ENCODE measurements around the gene SLC22A3. TPM values are rescaled to one million over a fixed set of nuclear protein-coding genes. Genes with fewer than 3 reads are reported as not detected.
A peak's percentile ranks its signal among the peaks of the same experiment; 100 is the strongest.

Gene SLC22A3
- total and polyA plus RNA-seq, 2 of the 13 experiments (the other 11 are each of a cell fraction or from before 2014, with no cell fraction given): 12.0 to 31.5 TPM

DNA sequence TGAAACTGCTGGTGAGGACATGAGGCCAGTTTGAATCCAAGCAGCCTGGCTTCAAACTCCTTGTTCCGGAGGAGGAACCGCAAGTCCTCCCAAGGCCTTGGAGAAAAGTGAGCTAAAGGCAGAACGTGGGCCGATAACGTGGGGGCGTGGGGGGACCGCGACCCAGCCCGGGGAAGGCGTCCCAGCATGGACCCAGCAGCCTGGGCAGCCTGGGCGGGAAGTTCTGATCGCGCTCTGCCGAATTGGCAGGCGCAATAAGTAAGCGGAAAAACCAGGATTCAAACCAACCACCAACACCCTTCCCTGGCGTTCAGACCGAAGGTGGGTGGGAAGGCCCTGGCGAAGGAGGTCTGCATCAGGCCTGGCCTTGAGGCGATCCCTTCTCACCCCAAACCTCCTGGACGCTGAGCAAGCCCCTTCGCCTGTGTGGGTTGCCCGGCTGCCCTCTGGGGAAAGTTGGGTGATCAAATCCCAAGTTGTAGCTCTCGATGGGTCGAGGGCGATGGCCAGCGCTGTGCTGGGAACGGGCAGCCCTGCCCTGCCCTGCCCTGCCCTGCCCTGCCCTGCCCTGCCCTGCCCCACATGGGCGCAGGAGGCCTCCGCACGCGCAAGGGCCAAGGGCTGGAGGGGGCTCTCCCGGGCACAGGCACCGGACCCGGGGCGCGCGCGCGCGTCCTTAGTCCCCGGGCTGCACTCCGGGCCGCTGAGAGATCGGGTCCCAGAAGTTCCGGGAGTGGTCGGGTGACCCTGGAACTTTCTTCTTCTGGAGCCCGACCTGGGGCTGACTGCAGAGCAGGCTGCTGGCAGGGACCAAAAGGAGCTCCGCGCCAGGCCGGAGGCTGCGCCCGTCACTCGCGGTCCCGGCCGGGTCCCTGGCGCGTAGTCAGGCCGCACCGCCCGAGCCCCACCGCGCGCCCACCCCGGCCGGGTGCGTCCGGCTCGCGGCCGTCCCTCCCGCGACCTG is 637 bp upstream of the SLC22A3 start (continued):
- TF ChIP-seq, protein P1, sequence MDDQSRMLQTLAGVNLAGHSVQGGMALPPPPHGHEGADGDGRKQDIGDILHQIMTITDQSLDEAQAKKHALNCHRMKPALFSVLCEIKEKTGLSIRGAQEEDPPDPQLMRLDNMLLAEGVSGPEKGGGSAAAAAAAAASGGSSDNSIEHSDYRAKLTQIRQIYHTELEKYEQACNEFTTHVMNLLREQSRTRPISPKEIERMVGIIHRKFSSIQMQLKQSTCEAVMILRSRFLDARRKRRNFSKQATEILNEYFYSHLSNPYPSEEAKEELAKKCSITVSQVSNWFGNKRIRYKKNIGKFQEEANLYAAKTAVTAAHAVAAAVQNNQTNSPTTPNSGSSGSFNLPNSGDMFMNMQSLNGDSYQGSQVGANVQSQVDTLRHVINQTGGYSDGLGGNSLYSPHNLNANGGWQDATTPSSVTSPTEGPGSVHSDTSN (CRISPR knock-in tag; IDR thresholded peaks at IDR 0.05; ENCODE audit: borderline replicate concordance): no peak
- TF ChIP-seq RARG (CRISPR knock-in tag; IDR thresholded peaks at IDR 0.05; ENCODE audit: low read depth) (no peak), AGO1 (IDR thresholded peaks at IDR 0.05; ENCODE audit: low read depth, low read length, poor library complexity, severe bottlenecking) (no peak), ZNF30 (CRISPR knock-in tag; IDR thresholded peaks at IDR 0.05) (0 out of 2 replicates have a peak, but pooled peaks have one; percentile 28), ZNF772 (CRISPR knock-in tag; IDR thresholded peaks at IDR 0.05) (no peak; the same call in 1 of the 2 replicates), AGO2 (optimal IDR thresholded peaks at IDR 0.05; ENCODE audit: low read depth, low read length) (peak; percentile 10), SIN3B (IDR thresholded peaks at IDR 0.05; ENCODE audit: low read length) (no peak), NPAS2 (CRISPR knock-in tag; IDR thresholded peaks at IDR 0.05; ENCODE audit: borderline replicate concordance) (peak; percentile 67; the same call in 1 of the 2 replicates), ZNF652 (CRISPR knock-in tag; IDR thresholded peaks at IDR 0.05; ENCODE audit: borderline replicate concordance, low read depth) (no peak), ZNF552 (CRISPR knock-in tag; IDR thresholded peaks at IDR 0.05; ENCODE audit: borderline replicate concordance) (no peak), NRL (CRISPR knock-in tag; IDR thresholded peaks at IDR 0.05; ENCODE audit: borderline replicate concordance) (peak; percentile 70), ZNF567 (CRISPR knock-in tag; IDR thresholded peaks at IDR 0.05; ENCODE audit: borderline replicate concordance) (no peak), ZNF713 (CRISPR knock-in tag; IDR thresholded peaks at IDR 0.05) (no peak), SALL2 (CRISPR knock-in tag; IDR thresholded peaks at IDR 0.05) (no peak), SIX4 (CRISPR knock-in tag; IDR thresholded peaks at IDR 0.05) (no peak), PCBP2 (optimal IDR thresholded peaks at IDR 0.05; ENCODE audit: low read depth, low read length, poor library complexity, severe bottlenecking) (no peak), SRSF1 (optimal IDR thresholded peaks at IDR 0.05; ENCODE audit: low read depth, low read length) (no peak), MIER2 (CRISPR knock-in tag; IDR thresholded peaks at IDR 0.05) (no peak), KMT2B (CRISPR knock-in tag; IDR thresholded peaks at IDR 0.05) (no peak)
- TF ChIP-seq, protein P2, sequence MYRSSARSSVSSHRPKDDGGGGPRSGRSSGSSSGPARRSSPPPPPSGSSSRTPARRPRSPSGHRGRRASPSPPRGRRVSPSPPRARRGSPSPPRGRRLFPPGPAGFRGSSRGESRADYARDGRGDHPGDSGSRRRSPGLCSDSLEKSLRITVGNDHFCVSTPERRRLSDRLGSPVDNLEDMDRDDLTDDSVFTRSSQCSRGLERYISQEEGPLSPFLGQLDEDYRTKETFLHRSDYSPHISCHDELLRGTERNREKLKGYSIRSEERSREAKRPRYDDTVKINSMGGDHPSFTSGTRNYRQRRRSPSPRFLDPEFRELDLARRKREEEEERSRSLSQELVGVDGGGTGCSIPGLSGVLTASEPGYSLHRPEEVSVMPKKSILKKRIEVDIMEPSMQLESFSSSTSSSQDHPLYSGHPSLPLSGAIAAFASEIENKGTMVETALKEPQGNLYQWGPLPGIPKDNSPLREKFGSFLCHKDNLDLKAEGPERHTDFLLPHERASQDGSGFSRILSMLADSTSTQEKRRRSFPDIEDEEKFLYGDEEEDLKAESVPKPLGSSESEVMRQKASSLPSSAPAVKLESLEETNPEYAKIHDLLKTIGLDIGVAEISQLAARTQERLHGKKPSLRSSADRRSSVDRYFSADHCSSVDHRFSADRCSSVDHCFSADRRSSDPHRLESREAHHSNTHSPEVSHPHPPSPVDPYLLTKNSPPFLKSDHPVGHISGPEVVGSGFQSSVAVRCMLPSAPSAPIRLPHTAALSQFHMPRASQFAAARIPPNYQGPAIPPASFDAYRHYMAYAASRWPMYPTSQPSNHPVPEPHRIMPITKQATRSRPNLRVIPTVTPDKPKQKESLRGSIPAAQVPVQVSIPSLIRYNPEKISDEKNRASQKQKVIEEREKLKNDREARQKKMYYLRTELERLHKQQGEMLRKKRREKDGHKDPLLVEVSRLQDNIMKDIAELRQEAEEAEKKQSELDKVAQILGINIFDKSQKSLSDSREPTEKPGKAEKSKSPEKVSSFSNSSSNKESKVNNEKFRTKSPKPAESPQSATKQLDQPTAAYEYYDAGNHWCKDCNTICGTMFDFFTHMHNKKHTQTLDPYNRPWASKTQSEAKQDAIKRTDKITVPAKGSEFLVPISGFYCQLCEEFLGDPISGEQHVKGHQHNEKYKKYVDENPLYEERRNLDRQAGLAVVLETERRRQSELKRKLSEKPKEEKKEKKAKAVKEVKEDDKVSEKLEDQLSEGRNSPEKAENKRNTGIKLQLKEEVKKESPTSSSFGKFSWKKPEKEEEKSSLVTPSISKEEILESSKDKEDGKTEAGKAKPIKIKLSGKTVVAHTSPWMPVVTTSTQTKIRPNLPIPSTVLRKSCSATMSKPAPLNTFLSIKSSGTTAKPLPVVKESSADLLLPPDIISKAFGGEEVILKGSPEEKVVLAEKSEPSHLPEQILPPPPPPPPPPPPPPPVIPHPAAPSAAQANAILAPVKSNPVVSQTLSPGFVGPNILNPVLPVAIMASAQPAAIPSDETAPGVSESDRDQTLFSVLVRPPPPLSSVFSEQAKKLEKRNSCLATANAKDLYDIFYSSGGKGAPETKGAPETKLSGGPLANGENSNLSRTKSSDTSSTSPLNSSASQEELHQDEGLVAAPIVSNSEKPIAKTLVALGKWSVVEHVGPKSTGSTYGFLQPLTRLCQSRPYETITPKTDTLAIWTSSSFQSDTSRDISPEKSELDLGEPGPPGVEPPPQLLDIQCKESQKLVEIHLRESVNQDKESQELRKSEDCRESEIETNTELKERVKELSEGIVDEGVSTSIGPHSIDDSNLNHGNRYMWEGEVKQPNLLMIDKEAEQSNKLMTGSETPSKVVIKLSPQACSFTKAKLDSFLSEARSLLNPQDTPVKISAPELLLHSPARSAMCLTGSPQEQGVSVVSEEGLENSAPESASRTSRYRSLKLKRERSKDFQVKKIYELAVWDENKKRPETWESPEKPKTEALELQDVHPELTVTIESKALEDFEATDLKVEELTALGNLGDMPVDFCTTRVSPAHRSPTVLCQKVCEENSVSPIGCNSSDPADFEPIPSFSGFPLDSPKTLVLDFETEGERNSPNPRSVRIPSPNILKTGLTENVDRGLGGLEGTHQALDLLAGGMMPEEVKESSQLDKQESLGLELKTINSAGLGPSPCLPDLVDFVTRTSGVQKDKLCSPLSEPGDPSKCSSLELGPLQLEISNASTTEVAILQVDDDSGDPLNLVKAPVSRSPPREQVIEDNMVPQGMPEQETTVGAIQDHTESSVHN (CRISPR knock-in tag; IDR thresholded peaks at IDR 0.05): no peak

All from HepG2 (cell line).